Transverse colon (tissue), 4 donors: ENCODE measurements around the gene SCGB1C2. TPM values are rescaled to one million over a fixed set of nuclear protein-coding genes. Genes with fewer than 3 reads are reported as not detected.

Experiments
- DNase-seq: peaks from one replicate; pipeline ENCODE4 v3.0.0-alpha.2; 2019
- H3K27ac ChIP-seq, 4 donors: fragments of 200-600 bp; sonication (generic); 2 replicates each; pipeline ENCODE4 v1.5.1; 2016 to 2018; ENCODE audit warnings: inconsistent platforms in 4 of 4
- H3K27me3 ChIP-seq: fragments of 200-600 bp; sonication (generic); 2 replicates; pipeline ENCODE4 v1.5.1; 2017; ENCODE audit warnings: inconsistent platforms
- H3K36me3 ChIP-seq, 4 donors: fragments of 200-600 bp; sonication (generic); 2 replicates each; pipeline ENCODE4 v1.5.1; 2017 to 2019; ENCODE audit warnings: inconsistent platforms in 4 of 4
- H3K4me1 ChIP-seq, 4 donors: fragments of 200-600 bp; sonication (generic); 2 replicates each; pipeline ENCODE4 v1.5.1; 2017 to 2020; ENCODE audit warnings: inconsistent platforms in 4 of 4
- H3K4me3 ChIP-seq, 4 donors: fragments of 200-600 bp; sonication (generic); 1 replicate in 1 of 4; 2 replicates in 3 of 4; pipeline versions ENCODE4 v1.5.1 to v1.6.1; 2017 to 2019; ENCODE audit warnings: inconsistent platforms in 4 of 4
- H3K9me3 ChIP-seq, 2 donors: fragments of 200-600 bp; sonication (generic); 2 replicates each; pipeline ENCODE4 v1.5.1; 2017 to 2019; ENCODE audit warnings: inconsistent platforms in 2 of 2
- EP300 ChIP-seq: sonication (generic); formaldehyde crosslinking; IDR thresholded peaks from one replicate; pipeline ENCODE4 v1.6.1; 2017; ENCODE audit warnings: antibody characterized with exemption, low read depth
- POLR2A ChIP-seq: fragments of 450-650 bp; IDR thresholded peaks from one replicate; pipeline ENCODE4 v1.6.1; 2016; ENCODE audit warnings: antibody characterized with exemption, mild to moderate bottlenecking, moderate library complexity
- POLR2AphosphoS5 ChIP-seq, 3 donors: sonication (generic); formaldehyde crosslinking; IDR thresholded peaks; one replicate each; pipeline ENCODE4 v1.6.1; 2016; ENCODE audit warnings: antibody characterized with exemption in 3 of 3
- WGBS, 2 donors: methylation state at CpG; one replicate each; pipeline ENCODE4 v1.1.5; 2018; ENCODE audit warnings: low coverage in 1 of 2; 5-methylcytosine and 5-hydroxymethylcytosine counted together
- in situ Hi-C, 4 donors: fragments of 200-750 bp; cut with MboI; loops; one replicate each; pipeline versions ENCODE4 v1.15.0 to v1.15.1; 2017; ENCODE audit warnings: low sequenced_read_pairs in 3 of 4, low pct_ligation_motif_present in 1 of 4, low pct_unique_long_range_greater_than_20kb in 1 of 4
- intact Hi-C: fragments of 100-400 bp; cut with DNase I; formaldehyde crosslinking; loops from one replicate; pipeline ENCODE4 v1.15.1; 2023; ENCODE audit warnings: low total_unique reads
- total RNA-seq, 4 donors: library from RNA; depleted of rRNA; stranded (reverse); fragments of >200 nt; gene quantifications; one replicate each; pipeline ENCODE4 v1.1.0, GENCODE V29; 2016
- TF ChIP-seq, protein P1 (sequence below), 5 experiments: fragments of 200-600 bp in 3 of 5; fragments of 450-650 bp in 2 of 5; sonication (generic) in 3 of 5; IDR thresholded peaks; 1 replicate in 2 of 5; 2 replicates in 3 of 5; pipeline ENCODE4 v1.5.1; 2016 to 2017; ENCODE audit warnings: antibody characterized with exemption in 5 of 5, inconsistent platforms in 3 of 5, mild to moderate bottlenecking in 2 of 5, moderate library complexity in 1 of 5

Gene SCGB1C2
- total RNA-seq, 4 donors from 2014 or later: not detected

DNA sequence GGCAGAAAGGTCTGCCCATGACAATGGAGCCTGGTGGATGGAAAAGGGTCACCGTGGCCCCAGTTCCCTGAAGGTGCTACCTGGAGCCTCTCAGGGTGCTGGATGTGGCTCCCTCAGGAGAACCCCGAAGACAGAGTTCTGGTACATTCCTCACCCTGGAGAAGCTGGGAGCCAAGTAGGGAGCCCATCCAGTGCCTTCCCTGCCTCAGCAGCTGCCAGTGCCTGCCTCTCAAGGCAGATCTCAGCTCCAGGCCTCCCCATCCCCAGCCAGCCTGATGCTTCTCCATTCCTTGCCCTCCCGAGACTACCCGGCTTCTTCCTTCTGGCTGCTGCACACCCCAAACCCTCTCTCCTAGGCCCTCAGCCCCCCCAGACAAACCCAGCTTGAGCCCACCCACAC, 20.5 kb downstream of the SCGB1C2 start:
- Histone ChIP-seq H3K27ac (no peak overlapping the region), H3K4me1 (no peaks in the 10 kb centered on the region), H3K36me3 (no peaks in the 10 kb centered on the region), H3K27me3 (no peaks in the 10 kb centered on the region), H3K4me3 (no peak overlapping the region), H3K9me3 (no peaks in the 10 kb centered on the region)
- WGBS, 2 donors: 92% methylated on average over 4 of the region's 4 CpGs; no CpG with 5 or more reads in 1 of the 2 donors
- in situ Hi-C loops: no loop called here
- TF ChIP-seq EP300: no peak
- TF ChIP-seq POLR2A: no peak
- no peak for TF ChIP-seq POLR2AphosphoS5 (IDR thresholded peaks at IDR 0.05)
- TF ChIP-seq, protein P1, sequence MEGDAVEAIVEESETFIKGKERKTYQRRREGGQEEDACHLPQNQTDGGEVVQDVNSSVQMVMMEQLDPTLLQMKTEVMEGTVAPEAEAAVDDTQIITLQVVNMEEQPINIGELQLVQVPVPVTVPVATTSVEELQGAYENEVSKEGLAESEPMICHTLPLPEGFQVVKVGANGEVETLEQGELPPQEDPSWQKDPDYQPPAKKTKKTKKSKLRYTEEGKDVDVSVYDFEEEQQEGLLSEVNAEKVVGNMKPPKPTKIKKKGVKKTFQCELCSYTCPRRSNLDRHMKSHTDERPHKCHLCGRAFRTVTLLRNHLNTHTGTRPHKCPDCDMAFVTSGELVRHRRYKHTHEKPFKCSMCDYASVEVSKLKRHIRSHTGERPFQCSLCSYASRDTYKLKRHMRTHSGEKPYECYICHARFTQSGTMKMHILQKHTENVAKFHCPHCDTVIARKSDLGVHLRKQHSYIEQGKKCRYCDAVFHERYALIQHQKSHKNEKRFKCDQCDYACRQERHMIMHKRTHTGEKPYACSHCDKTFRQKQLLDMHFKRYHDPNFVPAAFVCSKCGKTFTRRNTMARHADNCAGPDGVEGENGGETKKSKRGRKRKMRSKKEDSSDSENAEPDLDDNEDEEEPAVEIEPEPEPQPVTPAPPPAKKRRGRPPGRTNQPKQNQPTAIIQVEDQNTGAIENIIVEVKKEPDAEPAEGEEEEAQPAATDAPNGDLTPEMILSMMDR (IDR thresholded peaks at IDR 0.05): no peak
- intact Hi-C loops: no loop called here
- no peak for DNase-seq

DNA sequence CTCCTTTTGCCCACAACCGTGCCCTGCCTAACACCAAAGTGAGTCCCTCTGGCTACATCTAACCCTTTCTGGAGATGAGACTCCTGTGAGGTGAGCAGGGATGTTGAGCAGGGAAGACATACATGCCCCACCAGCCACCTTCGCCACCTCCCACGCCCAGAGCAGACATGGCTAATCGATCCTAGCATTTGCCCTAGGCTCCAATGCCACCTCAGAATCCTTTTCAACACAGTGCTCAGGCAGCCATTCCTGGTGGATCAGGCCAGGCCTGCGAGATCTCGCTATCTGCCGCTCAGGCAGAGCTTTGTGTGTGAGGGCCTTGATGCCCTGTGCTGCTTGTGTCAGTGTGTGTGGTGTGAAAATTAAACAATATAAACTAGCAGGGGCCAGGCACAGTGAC, 21.0 kb downstream of the SCGB1C2 start:
- H3K4me3 ChIP-seq: no peak overlapping the region
- no peak overlapping the region for H3K27ac ChIP-seq
- intact Hi-C loops (no loop called here), in situ Hi-C loops (no loop called here)
- no peaks in the 10 kb centered on the region for H3K36me3 ChIP-seq
- DNase-seq: no peak
- H3K9me3 ChIP-seq: no peaks in the 10 kb centered on the region
- no peaks in the 10 kb centered on the region for H3K4me1 ChIP-seq
- TF ChIP-seq POLR2A (no peak), EP300 (no peak), POLR2AphosphoS5 (IDR thresholded peaks at IDR 0.05) (no peak)
- TF ChIP-seq, protein P1 (IDR thresholded peaks at IDR 0.05): no peak
- WGBS, 2 donors: 93 to 95% methylated on average over 3 to 7 of the region's 7 CpGs
- H3K27me3 ChIP-seq: no peaks in the 10 kb centered on the region

DNA sequence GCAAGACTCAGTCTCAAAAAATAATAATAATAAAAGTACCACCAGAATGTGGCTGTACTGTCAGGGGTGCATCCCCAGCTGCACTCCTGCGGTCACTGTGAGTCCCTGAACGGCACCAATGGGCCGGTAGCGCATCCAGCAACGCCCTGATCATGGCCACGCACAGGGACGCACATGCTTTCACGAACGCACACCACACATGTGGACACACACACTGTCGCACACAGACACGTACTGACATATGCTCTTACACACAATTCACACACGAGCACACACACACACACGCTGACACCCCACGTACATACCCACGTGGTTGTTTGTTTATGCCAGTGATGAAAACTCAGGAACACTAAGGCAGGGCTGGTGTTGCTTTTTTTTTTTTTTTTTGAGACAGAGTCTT, 22.2 kb downstream of the SCGB1C2 start:
- WGBS, 2 donors: 82 to 89% methylated on average over 4 to 15 of the region's 15 CpGs
- Histone ChIP-seq H3K4me1 (no peaks in the 10 kb centered on the region), H3K27me3 (no peaks in the 10 kb centered on the region), H3K36me3 (no peaks in the 10 kb centered on the region), H3K9me3 (no peaks in the 10 kb centered on the region), H3K4me3 (no peak overlapping the region), H3K27ac (no peak overlapping the region)
- TF ChIP-seq, protein P1 (IDR thresholded peaks at IDR 0.05): no peak
- TF ChIP-seq EP300 (no peak), POLR2A (no peak), POLR2AphosphoS5 (IDR thresholded peaks at IDR 0.05) (no peak)
- no peak for DNase-seq
- intact Hi-C loops (no loop called here), in situ Hi-C loops (no loop called here)

DNA sequence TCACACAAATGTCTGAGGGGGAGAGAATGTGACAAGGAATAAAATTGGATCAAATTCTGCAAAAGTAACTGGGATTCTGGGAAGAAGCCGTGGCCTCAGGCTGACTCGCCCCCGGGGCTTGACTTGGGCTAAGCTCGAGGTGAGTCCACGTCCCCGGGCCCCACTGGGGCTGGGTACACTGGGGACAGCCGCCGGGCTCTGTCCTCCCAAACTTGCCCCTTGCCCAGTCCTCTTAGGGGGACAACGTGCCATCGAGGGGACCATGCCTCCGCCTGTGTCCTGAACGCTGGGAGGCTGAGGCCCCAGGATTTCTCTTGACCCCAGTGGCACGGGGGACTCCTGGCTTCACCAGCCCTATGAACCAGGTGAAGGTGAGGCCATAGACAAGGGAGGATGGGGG, 23.0 kb downstream of the SCGB1C2 start:
- intact Hi-C loops: no loop called here
- no peak overlapping the region for H3K27ac ChIP-seq
- no peaks in the 10 kb centered on the region for H3K4me1 ChIP-seq
- H3K9me3 ChIP-seq: no peaks in the 10 kb centered on the region
- in situ Hi-C loops: no loop called here
- no peaks in the 10 kb centered on the region for H3K36me3 ChIP-seq
- WGBS, 2 donors: 81 to 92% methylated on average over 10 to 13 of the region's 13 CpGs
- no peaks in the 10 kb centered on the region for H3K27me3 ChIP-seq
- DNase-seq: no peak
- TF ChIP-seq EP300: no peak
- no peak overlapping the region for H3K4me3 ChIP-seq

DNA sequence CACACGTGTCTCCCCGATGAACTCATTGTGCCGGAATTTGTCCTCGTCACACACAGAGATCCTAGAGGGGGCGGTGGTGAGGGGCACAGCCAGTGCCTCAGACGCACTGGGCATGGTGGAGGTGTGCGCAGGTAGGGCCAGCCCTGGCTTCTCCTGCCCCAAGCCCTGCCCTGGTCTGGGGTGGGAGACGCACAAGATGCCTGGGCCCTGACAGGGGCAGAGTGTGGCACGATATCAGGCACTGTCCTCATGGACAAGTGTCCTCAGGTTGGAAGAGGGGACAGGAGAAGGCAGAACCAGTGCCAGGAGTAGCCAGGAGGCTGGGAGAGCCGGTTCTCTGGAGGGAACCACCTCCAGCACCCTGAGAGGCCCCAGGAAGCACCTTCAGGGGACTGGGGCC, 24.1 kb downstream of the SCGB1C2 start:
- in situ Hi-C loops: no loop called here
- intact Hi-C loops: no loop called here
- WGBS, 2 donors: 87 to 100% methylated on average over 1 to 10 of the region's 10 CpGs

More for the DNA sequence above, 24.1 kb downstream of the SCGB1C2 start:
- Histone ChIP-seq H3K27me3 (no peaks in the 10 kb centered on the region), H3K36me3 (no peaks in the 10 kb centered on the region), H3K4me1 (no peaks in the 10 kb centered on the region), H3K4me3 (no peak overlapping the region), H3K9me3 (no peaks in the 10 kb centered on the region), H3K27ac (no peak overlapping the region)
- TF ChIP-seq POLR2AphosphoS5 (IDR thresholded peaks at IDR 0.05) (no peak), EP300 (no peak), POLR2A (no peak)
- TF ChIP-seq, protein P1 (IDR thresholded peaks at IDR 0.05): no peak
- DNase-seq: no peak
